ENCODE measurements around the gene OBSL1.
A peak's percentile ranks its signal among the peaks of the same experiment; 100 is the strongest.

The OBSL1 gene

GRCh38 chr2:219551441-219552381 lies 19.6 kb downstream of the OBSL1 start:
- Histone ChIP-seq H4K91ac (ENCODE audit: low read depth, low read length, poor library complexity) (no peak overlapping the region), H2BK120ac (ENCODE audit: low read depth, low read length) (no peak overlapping the region), H3K4ac (ENCODE audit: low read length) (no peak overlapping the region), H3K9ac (ENCODE audit: low read depth, low read length, poor library complexity) (peak overlapping the region; percentile 79), H3K4me3 (ENCODE audit: low read length in 2 of 2) (peak overlapping the region; percentile 78 to 85), H3K9me3 (replicated peaks in 1 of 2; ENCODE audit: control insufficient read depth in 2 of 2, insufficient read depth in 1 of 2, low read depth in 1 of 2, low read length in 2 of 2) (peaks cover 0 to 3% of the 10 kb centered on the region in 2 donors), H3K27ac (replicated peaks; ENCODE audit: low read length) (no peak overlapping the region), H2AK5ac (ENCODE audit: low read depth, low read length) (peak overlapping the region; percentile 84), H2AFZ (ENCODE audit: low read length) (peak overlapping the region; percentile 99), H2BK12ac (ENCODE audit: low read length) (no peak overlapping the region), H2BK15ac (ENCODE audit: low read length) (peak overlapping the region; percentile 85), H3K79me1 (ENCODE audit: low read depth, low read length) (peaks cover 10% of the 10 kb centered on the region), H3K36me3 (replicated peaks in 1 of 2; ENCODE audit: control insufficient read depth in 2 of 2, insufficient read depth in 2 of 2, low read length in 2 of 2) (peaks cover 11 to 40% of the 10 kb centered on the region in 2 donors), H3K14ac (ENCODE audit: low read length) (peak overlapping the region; percentile 89), H3K23ac (ENCODE audit: low read depth, low read length, poor library complexity) (peak overlapping the region; percentile 80), H2BK5ac (ENCODE audit: low read length) (peak overlapping the region; percentile 39), H3K4me2 (ENCODE audit: insufficient read depth, low read length, poor library complexity, severe bottlenecking) (peak overlapping the region; percentile 100), H3K4me1 (ENCODE audit: control insufficient read depth in 2 of 2, insufficient read depth in 1 of 2, low read depth in 1 of 2, low read length in 2 of 2) (peaks cover 9 to 10% of the 10 kb centered on the region in 2 donors), H3K27me3 (ENCODE audit: control insufficient read depth in 3 of 3, insufficient read depth in 3 of 3, low read depth in 1 of 3, low read length in 3 of 3) (peaks cover 0 to 23% (median 0%) of the 10 kb centered on the region in 3 experiments), H3K18ac (ENCODE audit: low read length) (peak overlapping the region; percentile 97), H4K8ac (ENCODE audit: low read depth, low read length) (peak overlapping the region; percentile 45)
- WGBS, 2 donors (ENCODE audit: extremely low coverage in 2 of 2, insufficient read length in 2 of 2, insufficient replicate concordance in 1 of 2): no CpG with 5 or more reads among the region's 54 CpGs
- DNase-seq (ENCODE audit: low spot score): no peak

DNA sequence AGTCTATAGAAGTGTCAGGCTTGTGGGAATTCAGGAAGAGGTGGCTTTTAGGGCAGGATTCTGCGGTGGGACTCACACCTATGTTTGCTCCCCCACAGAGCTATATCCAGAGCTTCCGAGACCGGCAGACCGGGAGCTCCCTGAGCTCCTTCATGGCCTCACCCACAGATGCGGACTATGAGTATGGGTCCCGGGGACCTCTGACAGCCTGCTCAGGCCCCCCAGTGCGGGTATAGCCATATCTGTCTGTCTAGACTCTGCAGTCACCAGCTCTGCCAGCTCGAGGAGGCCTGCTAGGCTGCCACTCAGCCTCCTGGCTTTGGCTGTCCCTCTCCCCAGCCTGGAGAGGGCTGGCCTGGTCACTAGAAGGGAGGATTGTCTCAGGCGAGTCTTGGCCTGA lies 21.7 kb downstream of the OBSL1 start:
- Histone ChIP-seq H3K27ac (replicated peaks; ENCODE audit: low read length) (no peak overlapping the region), H2BK120ac (ENCODE audit: low read depth, low read length) (no peak overlapping the region), H3K79me1 (ENCODE audit: low read depth, low read length) (peaks cover 8% of the 10 kb centered on the region), H3K36me3 (replicated peaks in 1 of 2; ENCODE audit: control insufficient read depth in 2 of 2, insufficient read depth in 2 of 2, low read length in 2 of 2) (peaks cover 3 to 29% of the 10 kb centered on the region in 2 donors), H3K18ac (ENCODE audit: low read length) (no peak overlapping the region), H2AFZ (ENCODE audit: low read length) (no peak overlapping the region), H4K91ac (ENCODE audit: low read depth, low read length, poor library complexity) (no peak overlapping the region), H3K23ac (ENCODE audit: low read depth, low read length, poor library complexity) (no peak overlapping the region), H3K4me1 (ENCODE audit: control insufficient read depth in 2 of 2, insufficient read depth in 1 of 2, low read depth in 1 of 2, low read length in 2 of 2) (peaks cover 10 to 12% of the 10 kb centered on the region in 2 donors), H2BK15ac (ENCODE audit: low read length) (no peak overlapping the region), H3K9ac (ENCODE audit: low read depth, low read length, poor library complexity) (no peak overlapping the region), H3K4me2 (ENCODE audit: insufficient read depth, low read length, poor library complexity, severe bottlenecking) (no peak overlapping the region), H3K9me3 (replicated peaks in 1 of 2; ENCODE audit: control insufficient read depth in 2 of 2, insufficient read depth in 1 of 2, low read depth in 1 of 2, low read length in 2 of 2) (peaks cover 0 to 3% of the 10 kb centered on the region in 2 donors), H2BK5ac (ENCODE audit: low read length) (no peak overlapping the region), H2BK12ac (ENCODE audit: low read length) (no peak overlapping the region), H4K8ac (ENCODE audit: low read depth, low read length) (no peak overlapping the region), H3K4ac (ENCODE audit: low read length) (no peak overlapping the region), H3K27me3 (ENCODE audit: control insufficient read depth in 3 of 3, insufficient read depth in 3 of 3, low read depth in 1 of 3, low read length in 3 of 3) (peaks cover 0 to 26% (median 0%) of the 10 kb centered on the region in 3 experiments), H3K14ac (ENCODE audit: low read length) (peak overlapping the region; percentile 4), H3K4me3 (ENCODE audit: low read length in 2 of 2) (no peak overlapping the region), H2AK5ac (ENCODE audit: low read depth, low read length) (no peak overlapping the region)
- no peak for DNase-seq (ENCODE audit: low spot score)
- no CpG with 5 or more reads among the region's 9 CpGs for WGBS, 2 donors (ENCODE audit: extremely low coverage in 2 of 2, insufficient read length in 2 of 2, insufficient replicate concordance in 1 of 2)

DNA sequence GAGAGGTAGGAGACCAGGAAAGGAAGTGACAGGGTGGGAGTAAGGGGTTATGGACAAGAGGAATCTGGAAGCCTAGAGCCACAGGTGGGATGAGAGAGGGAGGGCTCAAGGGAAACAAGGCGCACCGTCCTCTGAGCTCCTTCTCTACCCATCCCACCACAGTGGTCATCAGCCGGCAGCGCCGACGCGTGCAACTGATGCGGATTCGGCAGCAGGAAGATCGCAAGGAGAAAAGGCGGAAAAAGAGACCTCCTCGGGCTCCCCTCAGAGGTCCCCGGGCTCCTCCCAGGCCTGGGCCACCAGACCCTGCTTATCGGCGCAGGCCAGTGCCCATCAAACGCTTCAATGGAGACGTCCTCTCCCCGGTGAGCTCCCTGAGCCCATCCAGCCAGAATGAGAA lies 22.3 kb downstream of the OBSL1 start:
- WGBS, 2 donors (ENCODE audit: extremely low coverage in 2 of 2, insufficient read length in 2 of 2, insufficient replicate concordance in 1 of 2): no CpG with 5 or more reads among the region's 18 CpGs
- no peak overlapping the region for H3K14ac ChIP-seq (ENCODE audit: low read length)
- H3K9ac ChIP-seq (ENCODE audit: low read depth, low read length, poor library complexity): no peak overlapping the region
- H2BK15ac ChIP-seq (ENCODE audit: low read length): no peak overlapping the region
- peaks cover 0 to 29% (median 0%) of the 10 kb centered on the region in 3 experiments for H3K27me3 ChIP-seq (ENCODE audit: control insufficient read depth in 3 of 3, insufficient read depth in 3 of 3, low read depth in 1 of 3, low read length in 3 of 3)
- H3K4ac ChIP-seq (ENCODE audit: low read length): no peak overlapping the region
- H3K4me1 ChIP-seq (ENCODE audit: control insufficient read depth in 2 of 2, insufficient read depth in 1 of 2, low read depth in 1 of 2, low read length in 2 of 2): peaks cover 13 to 15% of the 10 kb centered on the region in 2 donors
- no peak overlapping the region for H4K8ac ChIP-seq (ENCODE audit: low read depth, low read length)
- no peak overlapping the region for H2BK5ac ChIP-seq (ENCODE audit: low read length)
- H3K23ac ChIP-seq (ENCODE audit: low read depth, low read length, poor library complexity): no peak overlapping the region
- H2AK5ac ChIP-seq (ENCODE audit: low read depth, low read length): no peak overlapping the region
- H3K18ac ChIP-seq (ENCODE audit: low read length): no peak overlapping the region
- no peak overlapping the region for H3K4me3 ChIP-seq (ENCODE audit: low read length in 2 of 2)
- H2AFZ ChIP-seq (ENCODE audit: low read length): no peak overlapping the region
- no peak overlapping the region for H3K4me2 ChIP-seq (ENCODE audit: insufficient read depth, low read length, poor library complexity, severe bottlenecking)
- H3K9me3 ChIP-seq (replicated peaks in 1 of 2; ENCODE audit: control insufficient read depth in 2 of 2, insufficient read depth in 1 of 2, low read depth in 1 of 2, low read length in 2 of 2): peaks cover 0 to 3% of the 10 kb centered on the region in 2 donors
- H2BK12ac ChIP-seq (ENCODE audit: low read length): no peak overlapping the region
- peaks cover 8% of the 10 kb centered on the region for H3K79me1 ChIP-seq (ENCODE audit: low read depth, low read length)
- H3K36me3 ChIP-seq (replicated peaks in 1 of 2; ENCODE audit: control insufficient read depth in 2 of 2, insufficient read depth in 2 of 2, low read length in 2 of 2): peaks cover under 1 to 23% of the 10 kb centered on the region in 2 donors
- no peak overlapping the region for H3K27ac ChIP-seq (replicated peaks; ENCODE audit: low read length)
- H4K91ac ChIP-seq (ENCODE audit: low read depth, low read length, poor library complexity): no peak overlapping the region
- no peak for DNase-seq (ENCODE audit: low spot score)
- no peak overlapping the region for H2BK120ac ChIP-seq (ENCODE audit: low read depth, low read length)

GRCh38 chr2:219547621-219548020 lies 23.7 kb downstream of the OBSL1 start:
- no CpG with 5 or more reads among the region's 26 CpGs for WGBS, 2 donors (ENCODE audit: extremely low coverage in 2 of 2, insufficient read length in 2 of 2, insufficient replicate concordance in 1 of 2)

More at GRCh38 chr2:219547621-219548020, 23.7 kb downstream of the OBSL1 start:
- Histone ChIP-seq H3K79me1 (ENCODE audit: low read depth, low read length) (peaks cover 2% of the 10 kb centered on the region), H3K27ac (replicated peaks; ENCODE audit: low read length) (no peak overlapping the region), H3K18ac (ENCODE audit: low read length) (no peak overlapping the region), H4K8ac (ENCODE audit: low read depth, low read length) (no peak overlapping the region), H3K36me3 (replicated peaks in 1 of 2; ENCODE audit: control insufficient read depth in 2 of 2, insufficient read depth in 2 of 2, low read length in 2 of 2) (peaks cover 0 to 23% of the 10 kb centered on the region in 2 donors), H3K4me2 (ENCODE audit: insufficient read depth, low read length, poor library complexity, severe bottlenecking) (no peak overlapping the region), H3K27me3 (ENCODE audit: control insufficient read depth in 3 of 3, insufficient read depth in 3 of 3, low read depth in 1 of 3, low read length in 3 of 3) (peaks cover 0 to 21% (median 0%) of the 10 kb centered on the region in 3 experiments), H2BK5ac (ENCODE audit: low read length) (peak overlapping the region; percentile 39), H3K4me1 (ENCODE audit: control insufficient read depth in 2 of 2, insufficient read depth in 1 of 2, low read depth in 1 of 2, low read length in 2 of 2) (peaks cover 9 to 14% of the 10 kb centered on the region in 2 donors), H3K23ac (ENCODE audit: low read depth, low read length, poor library complexity) (peak overlapping the region; percentile 65), H2BK15ac (ENCODE audit: low read length) (no peak overlapping the region), H3K14ac (ENCODE audit: low read length) (no peak overlapping the region), H3K4ac (ENCODE audit: low read length) (no peak overlapping the region), H3K9ac (ENCODE audit: low read depth, low read length, poor library complexity) (no peak overlapping the region), H2BK12ac (ENCODE audit: low read length) (no peak overlapping the region), H3K9me3 (replicated peaks in 1 of 2; ENCODE audit: control insufficient read depth in 2 of 2, insufficient read depth in 1 of 2, low read depth in 1 of 2, low read length in 2 of 2) (no peaks in the 10 kb centered on the region), H2AFZ (ENCODE audit: low read length) (no peak overlapping the region), H3K4me3 (ENCODE audit: low read length in 2 of 2) (no peak overlapping the region), H2AK5ac (ENCODE audit: low read depth, low read length) (peak overlapping the region; percentile 28), H4K91ac (ENCODE audit: low read depth, low read length, poor library complexity) (no peak overlapping the region), H2BK120ac (ENCODE audit: low read depth, low read length) (no peak overlapping the region)
- no peak for DNase-seq (ENCODE audit: low spot score)
